ENCODE data around the gene TMUB1. TPM values are rescaled to one million over a fixed set of nuclear protein-coding genes. Genes with fewer than 3 reads are reported as not detected.

Gene TMUB1
- total and polyA plus RNA-seq, 2 donors (not counting 3 experiments of a cell fraction or from before 2014, with no cell fraction given), result 41.3 to 45.3 TPM

DNA sequence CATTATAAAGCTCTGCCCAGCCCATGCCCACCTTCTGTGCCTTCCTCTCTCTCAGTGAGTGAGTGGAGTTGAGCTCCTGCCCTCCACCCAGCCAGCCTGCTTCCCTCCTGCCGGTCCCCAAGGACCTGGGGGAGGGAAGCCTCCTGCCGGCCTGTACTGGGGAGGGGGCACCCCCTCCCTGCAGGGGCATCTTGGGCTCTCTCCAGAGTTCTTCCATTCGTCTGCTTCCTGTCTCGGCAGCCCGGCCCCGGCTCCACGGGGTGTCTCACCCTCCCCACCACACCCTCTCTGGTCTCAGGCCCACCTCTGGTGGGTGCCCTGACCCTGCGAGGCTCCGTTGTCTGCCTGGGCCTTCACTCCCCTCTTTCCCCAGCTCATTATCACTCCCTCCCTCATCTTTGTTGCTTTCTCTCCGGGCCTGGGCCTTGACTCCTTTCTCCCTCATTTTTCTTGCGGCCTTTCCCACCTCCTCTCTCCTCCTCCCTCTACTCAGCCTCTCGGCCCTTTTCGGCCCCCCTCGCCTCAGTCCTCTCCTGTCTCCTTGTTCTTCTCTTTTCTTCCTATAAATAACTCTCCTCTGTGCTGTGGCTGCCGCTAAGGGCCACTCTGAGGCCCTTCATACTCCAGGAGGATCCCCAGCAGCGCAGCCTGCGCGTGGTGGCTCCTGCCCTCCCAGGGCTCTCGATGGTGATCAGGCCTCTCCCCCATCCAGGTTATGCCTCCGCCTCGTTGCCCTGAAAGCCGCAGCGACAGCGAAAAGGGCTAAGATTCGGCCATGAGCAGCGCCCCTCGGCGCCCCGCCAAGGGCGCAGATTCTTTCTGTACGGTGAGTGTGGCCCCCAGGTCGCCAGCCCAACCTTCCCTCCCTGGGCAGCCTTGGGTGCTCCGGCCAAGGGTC lies 21.8 kb downstream of the TMUB1 start:
- Histone ChIP-seq H3K79me2 (ENCODE audit: control insufficient read depth, insufficient read depth, low read length) (peaks cover 34% of the 10 kb centered on the region), H4K20me1 (replicated peaks; ENCODE audit: control insufficient read depth, extremely low read depth, insufficient read depth, low read length) (no peaks in the 10 kb centered on the region), H3K27me3 (ENCODE audit: control insufficient read depth in 2 of 2, insufficient read depth in 2 of 2, low read length in 2 of 2) (no peaks in the 10 kb centered on the region), H3K4me1 (ENCODE audit: control insufficient read depth, extremely low read depth, insufficient read depth, low read length) (peaks cover 29% of the 10 kb centered on the region), H3K9ac (replicated peaks; ENCODE audit: extremely low read depth, insufficient read depth, low read length) (no peak overlapping the region), H3K9me3 (replicated peaks; ENCODE audit: control insufficient read depth, insufficient read depth, low read length) (no peaks in the 10 kb centered on the region), H3K4me3 (replicated peaks in 1 of 3; ENCODE audit: insufficient read depth in 1 of 3, low read depth in 1 of 3, low read length in 3 of 3) (peak overlapping the region in 1 of 3 experiments; percentile 66), H3K9me1 (replicated peaks; ENCODE audit: control insufficient read depth, extremely low read depth, insufficient read depth, low read length) (no peaks in the 10 kb centered on the region), H2AFZ (ENCODE audit: low read depth, low read length) (no peak overlapping the region), H3K27ac (ENCODE audit: insufficient read depth, low read depth, low read length) (no peak overlapping the region), H3K36me3 (ENCODE audit: control insufficient read depth in 2 of 2, extremely low read depth in 1 of 2, insufficient read depth in 2 of 2, low read length in 2 of 2) (peaks cover 3 to 25% of the 10 kb centered on the region in 2 experiments), H3K4me2 (ENCODE audit: insufficient read depth, low read length) (peak overlapping the region; percentile 20)
- ChIA-PET CTCF (interaction anchor here (0.9 to 1.6 kb wide), 6 partner anchors 10 to 51 kb away, joined by 3 to 8 read pairs (median 4); partner anchors contain the start of gene FASTK), POLR2A (interaction anchor here (0.7 kb wide), 1 partner anchor 10 kb away, joined by 7 read pairs; no protein-coding TSS in a partner anchor)
- TF ChIP-seq, protein P1, sequence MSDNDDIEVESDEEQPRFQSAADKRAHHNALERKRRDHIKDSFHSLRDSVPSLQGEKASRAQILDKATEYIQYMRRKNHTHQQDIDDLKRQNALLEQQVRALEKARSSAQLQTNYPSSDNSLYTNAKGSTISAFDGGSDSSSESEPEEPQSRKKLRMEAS (IDR thresholded peaks at IDR 0.05; ENCODE audit: insufficient read depth, insufficient read length), result no peak
- TF ChIP-seq JUN (IDR thresholded peaks at IDR 0.05; ENCODE audit: borderline replicate concordance, insufficient read depth, insufficient read length, low read depth), result no peak
- no peak for TF ChIP-seq MYC (IDR thresholded peaks at IDR 0.05; ENCODE audit: low read depth, low read length)
- no peak for TF ChIP-seq CTCF (IDR thresholded peaks at IDR 0.05; ENCODE audit: extremely low read depth in 1 of 2, insufficient read depth in 1 of 2, low read depth in 1 of 2, low read length in 2 of 2)
- no peak for TF ChIP-seq POLR2AphosphoS5 (IDR thresholded peaks at IDR 0.05; ENCODE audit: insufficient read depth, low read depth, low read length)
- no peak for TF ChIP-seq POLR2A (IDR thresholded peaks at IDR 0.05; ENCODE audit: low read depth, low read length)
- no peak for TF ChIP-seq FOS (IDR thresholded peaks at IDR 0.05; ENCODE audit: borderline replicate concordance, insufficient read depth, low read length)
- TF ChIP-seq EZH2 (IDR thresholded peaks at IDR 0.05; ENCODE audit: borderline replicate concordance, low read depth, low read length, severe bottlenecking), result no peak
- TF ChIP-seq GATA2 (IDR thresholded peaks at IDR 0.05; ENCODE audit: insufficient read depth, insufficient read length, low read depth, low read length), result no peak
- dilution Hi-C loops (cut with MboI; ENCODE audit: extremely low pct_ligation_motif_present, low sequenced_read_pairs) (no loop called here), intact Hi-C loops (cut with micrococcal nuclease) (loop anchor here (1.0 kb wide), 1 partner anchor 50 kb away; no protein-coding TSS in a partner anchor)
- DNase-seq (ENCODE audit: low read depth, low spot score), result no peak
- no TSS peak for BruUV-seq (replicated peaks)
- FAIRE-seq, result no peak

Data from endothelial cell of umbilical vein (primary cell).